Activated naive CD4-positive, alpha-beta T cell treated with anti-CD3 and anti-CD28 coated beads, Interleukin-2, amount 10 ng/mL, durations not matched to agents 7 days and 5 days (primary cell): ENCODE results near the gene ANOS1.
"Not testable (repeated sequence)": the region's sequence is repeated elsewhere in the genome, so short reads cannot be mapped to it uniquely, and the experiment has no call there.

Experiments used
- CTCF ChIA-PET: fragments of 350-600 bp; sonication (Branson Sonifier 250); formaldehyde crosslinking; loops from one replicate; lab custom pipeline; 2021; ENCODE audit warnings: antibody characterized with exemption; lab: Charles Lee
- DNase-seq: peaks from one replicate; pipeline ENCODE4 v3.0.0-alpha.2; 2020
- H3K27ac Mint-ChIP-seq: one replicate; pipeline ENCODE4 v1.8.0; 2021; ENCODE audit warnings: mild to moderate bottlenecking, moderate library complexity, mixed read lengths
- H3K27me3 Mint-ChIP-seq: one replicate; pipeline ENCODE4 v1.8.0; 2021; ENCODE audit warnings: mild to moderate bottlenecking, mixed read lengths
- H3K36me3 Mint-ChIP-seq: one replicate; pipeline ENCODE4 v1.8.0; 2021; ENCODE audit warnings: mixed read lengths
- H3K4me1 Mint-ChIP-seq: one replicate; pipeline ENCODE4 v1.8.0; 2021; ENCODE audit warnings: mixed read lengths
- H3K4me3 Mint-ChIP-seq: one replicate; pipeline ENCODE4 v1.8.0; 2021; ENCODE audit warnings: mild to moderate bottlenecking, moderate library complexity, mixed read lengths
- H3K9me3 Mint-ChIP-seq: one replicate; pipeline ENCODE4 v1.8.0; 2021; ENCODE audit warnings: mixed read lengths

The ANOS1 gene

DNA sequence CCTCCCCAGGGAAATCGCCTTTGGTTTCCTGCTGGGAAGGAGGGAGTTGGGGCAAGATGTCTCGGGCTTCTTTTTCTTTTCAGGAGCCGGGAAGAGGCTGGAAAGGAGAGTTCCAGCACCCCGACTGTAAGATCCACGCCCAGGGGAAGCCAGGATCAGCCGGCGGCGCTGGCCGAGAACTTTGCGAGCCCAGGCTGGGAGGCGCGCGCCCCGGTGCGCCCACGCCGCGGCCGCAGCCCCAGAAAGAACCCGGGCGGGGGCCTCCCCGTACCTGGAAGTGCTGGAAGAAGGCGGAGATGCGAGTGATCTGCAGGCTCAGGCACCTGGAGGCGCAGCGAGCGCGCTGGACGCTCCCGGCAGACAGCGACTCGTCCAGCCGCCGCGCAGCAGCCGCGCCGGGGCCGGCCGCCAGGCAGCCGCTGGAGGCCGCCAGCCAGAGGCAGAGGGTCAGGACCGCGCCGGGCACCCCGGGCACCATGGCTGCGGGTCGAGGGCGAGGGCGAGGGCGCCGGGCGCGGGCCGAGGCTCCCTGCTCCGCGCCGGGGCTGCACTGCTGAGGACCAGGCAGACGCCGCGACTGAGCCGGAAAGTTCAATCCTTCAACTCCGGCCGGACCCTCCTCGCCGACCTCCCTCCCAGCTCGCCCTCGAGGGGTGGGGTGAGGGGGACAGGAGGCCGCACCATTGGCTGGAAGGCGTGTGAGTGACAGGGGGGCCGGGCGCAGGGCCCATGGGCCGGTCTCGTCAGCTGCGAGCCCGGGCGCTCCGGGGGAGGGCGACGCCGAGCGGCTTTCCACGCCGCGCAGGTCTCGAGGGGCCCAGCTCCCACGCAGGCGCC, at the start of gene ANOS1:
ANOS1 (minus strand) TSS at position 579 of the 837 bp plus-strand sequence; CDS start at position 478, 101 bp downstream.
- Mint-ChIP-seq H3K27ac (no peak within 1 kb of the TSS), H3K4me1 (no peaks in the 10 kb centered on the region), H3K4me3 (no peak within 1 kb of the TSS), H3K27me3 (peaks cover 47% of the 10 kb centered on the region), H3K36me3 (no peaks in the 10 kb centered on the region), H3K9me3 (no peaks in the 10 kb centered on the region)
- DNase-seq, result no peak
- CTCF ChIA-PET, result no interaction called here

GRCh38 chrX:8773117-8773516, 41.2 kb upstream of the ANOS1 start:
- no peak for DNase-seq
- CTCF ChIA-PET, result no interaction called here
- Mint-ChIP-seq H3K9me3 (no peaks in the 10 kb centered on the region), H3K36me3 (no peaks in the 10 kb centered on the region), H3K27me3 (peaks cover 9% of the 10 kb centered on the region), H3K27ac (no peak overlapping the region), H3K4me1 (peaks cover 3% of the 10 kb centered on the region), H3K4me3 (no peak overlapping the region)

DNA sequence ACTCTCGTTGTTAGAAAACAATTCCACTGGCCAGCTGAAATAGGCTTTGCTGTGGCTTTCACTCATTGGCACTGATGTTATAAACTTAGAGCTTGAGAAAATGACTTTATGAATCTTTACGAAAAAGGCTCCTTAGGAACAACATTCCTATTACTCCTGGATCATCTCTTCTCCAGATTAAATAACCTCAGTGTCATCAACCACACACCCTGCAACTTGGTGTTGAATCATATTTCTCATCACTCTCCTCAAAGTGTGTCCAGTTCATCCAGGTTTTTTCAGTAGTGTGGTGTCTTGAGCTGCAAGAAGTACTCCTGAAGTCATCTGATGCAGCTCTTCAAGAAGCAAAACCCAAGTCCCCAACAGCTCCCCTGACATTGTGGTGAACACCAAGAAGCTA, 28.1 kb upstream of the ANOS1 start:
- Mint-ChIP-seq H3K27me3 (no peaks in the 10 kb centered on the region), H3K4me3 (no peak overlapping the region), H3K36me3 (no peaks in the 10 kb centered on the region), H3K27ac (no peak overlapping the region), H3K4me1 (no peaks in the 10 kb centered on the region), H3K9me3 (no peaks in the 10 kb centered on the region)
- DNase-seq, result no peak
- CTCF ChIA-PET, result no interaction called here

DNA sequence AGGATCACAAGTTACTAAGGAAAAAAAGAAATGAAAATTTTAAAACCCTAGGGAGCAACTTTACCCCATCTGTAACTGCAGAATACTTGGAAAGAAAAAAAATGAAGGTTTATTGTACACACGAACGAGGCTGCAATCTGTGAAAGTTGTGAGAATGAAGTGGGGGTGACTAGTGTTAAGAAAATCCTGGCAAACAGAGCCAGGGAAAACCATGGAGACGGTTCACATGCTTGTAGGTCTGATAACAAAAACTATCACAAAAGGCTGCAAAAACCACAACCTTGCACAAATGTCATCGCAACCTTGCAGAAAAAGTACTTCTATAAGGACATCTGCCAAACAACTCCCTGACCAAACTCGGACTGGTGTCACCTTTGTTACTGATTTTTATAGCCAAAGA, 26.8 kb upstream of the ANOS1 start:
- H3K4me3 Mint-ChIP-seq, DNase-seq, H3K27ac Mint-ChIP-seq, H3K4me1 Mint-ChIP-seq, CTCF ChIA-PET, H3K36me3 Mint-ChIP-seq, H3K9me3 Mint-ChIP-seq, H3K27me3 Mint-ChIP-seq: not testable (repeated sequence)

GRCh38 chrX:8757609-8758389, 25.9 kb upstream of the ANOS1 start:
- H3K27me3 Mint-ChIP-seq, H3K36me3 Mint-ChIP-seq, DNase-seq, H3K4me1 Mint-ChIP-seq, H3K4me3 Mint-ChIP-seq, H3K9me3 Mint-ChIP-seq, CTCF ChIA-PET, H3K27ac Mint-ChIP-seq: not testable (repeated sequence)

DNA sequence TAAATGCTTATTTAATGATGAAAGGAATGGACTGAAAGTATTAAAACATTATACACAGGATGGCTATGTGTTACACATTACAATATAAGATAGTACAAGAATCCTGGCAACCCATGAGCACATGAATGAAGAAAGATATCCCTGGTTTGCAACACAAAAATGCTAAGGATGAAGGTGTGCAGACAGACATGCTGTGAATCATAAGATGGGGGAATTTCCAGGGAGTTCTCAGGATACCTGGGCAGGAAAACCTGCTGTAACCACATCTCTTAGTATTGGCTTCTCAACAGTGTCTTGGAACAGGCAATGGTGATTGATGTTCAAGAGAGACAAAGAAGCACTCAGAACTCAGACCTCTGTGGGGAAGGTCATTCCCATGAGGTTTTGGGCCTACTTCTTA, 23.9 kb upstream of the ANOS1 start:
- H3K36me3 Mint-ChIP-seq, result no peaks in the 10 kb centered on the region
- H3K4me3 Mint-ChIP-seq, result no peak overlapping the region
- CTCF ChIA-PET, result no interaction called here
- no peaks in the 10 kb centered on the region for H3K4me1 Mint-ChIP-seq
- no peak for DNase-seq
- H3K9me3 Mint-ChIP-seq, result no peaks in the 10 kb centered on the region
- H3K27me3 Mint-ChIP-seq, result no peaks in the 10 kb centered on the region
- H3K27ac Mint-ChIP-seq, result no peak overlapping the region

DNA sequence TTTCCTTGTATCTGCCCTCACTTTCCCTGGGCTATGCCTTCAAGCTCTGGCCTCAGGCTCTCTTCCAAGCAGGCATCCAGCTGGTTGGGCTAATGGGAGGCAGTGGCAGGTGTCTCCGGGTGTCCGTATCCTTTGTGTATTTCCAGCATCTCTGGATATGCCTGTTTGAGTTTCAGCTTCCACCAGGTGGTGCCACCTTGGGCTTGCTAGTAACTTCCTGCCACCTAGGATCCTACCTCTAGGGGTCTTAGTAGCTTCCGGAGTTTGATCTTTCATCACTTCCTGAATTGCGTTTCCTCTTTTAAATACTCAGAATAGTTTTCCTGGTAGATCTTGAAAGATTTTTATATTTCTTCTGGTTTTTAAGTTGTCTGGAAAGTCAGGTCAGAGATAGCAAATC, 23.2 kb upstream of the ANOS1 start:
- Mint-ChIP-seq H3K9me3 (no peaks in the 10 kb centered on the region), H3K4me1 (no peaks in the 10 kb centered on the region)
- CTCF ChIA-PET, result no interaction called here

GRCh38 chrX:8749697-8750096, 17.8 kb upstream of the ANOS1 start:
- H3K9me3 Mint-ChIP-seq, result no peaks in the 10 kb centered on the region
- H3K36me3 Mint-ChIP-seq, result no peaks in the 10 kb centered on the region
- no peak overlapping the region for H3K4me3 Mint-ChIP-seq
- CTCF ChIA-PET, result interaction anchor here (0.8 kb wide), 1 partner anchor 66 kb away, joined by 3 read pairs; no protein-coding TSS in a partner anchor
- H3K27ac Mint-ChIP-seq, result no peak overlapping the region
- H3K4me1 Mint-ChIP-seq, result no peaks in the 10 kb centered on the region
- no peak for DNase-seq
- no peaks in the 10 kb centered on the region for H3K27me3 Mint-ChIP-seq

More for the DNA sequence above, 23.2 kb upstream of the ANOS1 start:
- DNase-seq, result no peak
- Mint-ChIP-seq H3K27me3 (no peaks in the 10 kb centered on the region), H3K36me3 (no peaks in the 10 kb centered on the region), H3K27ac (no peak overlapping the region), H3K4me3 (no peak overlapping the region)

GRCh38 chrX:8748855-8749254, 16.9 kb upstream of the ANOS1 start:
- CTCF ChIA-PET, result no interaction called here
- Mint-ChIP-seq H3K9me3 (no peaks in the 10 kb centered on the region), H3K27me3 (no peaks in the 10 kb centered on the region), H3K4me3 (no peak overlapping the region), H3K36me3 (no peaks in the 10 kb centered on the region), H3K27ac (no peak overlapping the region), H3K4me1 (no peaks in the 10 kb centered on the region)
- DNase-seq, result no peak

DNA sequence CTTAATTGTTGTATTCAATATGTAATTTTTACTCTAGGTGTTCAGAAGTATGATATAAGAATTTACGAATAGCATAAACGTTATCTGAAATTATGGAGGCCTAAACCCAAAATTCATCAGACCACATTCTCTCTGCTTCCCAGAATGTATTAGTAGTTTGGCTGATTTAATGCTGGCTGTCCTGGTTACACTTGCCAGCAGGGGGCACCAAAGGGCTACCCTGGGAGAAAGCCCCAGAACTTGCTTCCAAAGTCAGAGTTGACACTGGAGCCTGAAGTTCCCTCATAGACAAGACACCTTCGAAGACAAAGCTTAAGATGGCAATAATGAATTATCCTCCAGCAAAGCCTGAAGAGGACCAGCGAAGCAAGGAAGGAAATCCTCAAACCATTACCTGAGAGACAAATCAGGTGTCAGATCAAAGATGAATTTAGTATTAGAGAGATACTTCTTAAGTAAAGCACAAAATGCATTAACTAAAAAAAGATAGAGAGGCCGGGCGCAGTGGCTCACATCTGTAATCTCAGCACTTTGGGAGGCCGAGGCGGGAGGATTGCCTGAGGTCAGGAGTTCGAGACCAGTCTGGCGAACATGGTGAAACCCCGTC, 11.3 kb upstream of the ANOS1 start:
- H3K4me1 Mint-ChIP-seq, result no peaks in the 10 kb centered on the region
- DNase-seq, result peak; percentile 65
- H3K27me3 Mint-ChIP-seq, result no peaks in the 10 kb centered on the region
- no peaks in the 10 kb centered on the region for H3K36me3 Mint-ChIP-seq
- H3K4me3 Mint-ChIP-seq, result no peak overlapping the region
- CTCF ChIA-PET, result no interaction called here
- H3K9me3 Mint-ChIP-seq, result no peaks in the 10 kb centered on the region
- no peak overlapping the region for H3K27ac Mint-ChIP-seq

GRCh38 chrX:8741981-8742380, 10.0 kb upstream of the ANOS1 start:
- CTCF ChIA-PET, result interaction anchor here (0.8 kb wide), 1 partner anchor 9 kb away, joined by 3 read pairs; no protein-coding TSS in a partner anchor
- DNase-seq, result no peak
- Mint-ChIP-seq H3K9me3 (no peaks in the 10 kb centered on the region), H3K4me1 (no peaks in the 10 kb centered on the region), H3K27me3 (no peaks in the 10 kb centered on the region), H3K27ac (no peak overlapping the region), H3K4me3 (no peak overlapping the region), H3K36me3 (no peaks in the 10 kb centered on the region)

DNA sequence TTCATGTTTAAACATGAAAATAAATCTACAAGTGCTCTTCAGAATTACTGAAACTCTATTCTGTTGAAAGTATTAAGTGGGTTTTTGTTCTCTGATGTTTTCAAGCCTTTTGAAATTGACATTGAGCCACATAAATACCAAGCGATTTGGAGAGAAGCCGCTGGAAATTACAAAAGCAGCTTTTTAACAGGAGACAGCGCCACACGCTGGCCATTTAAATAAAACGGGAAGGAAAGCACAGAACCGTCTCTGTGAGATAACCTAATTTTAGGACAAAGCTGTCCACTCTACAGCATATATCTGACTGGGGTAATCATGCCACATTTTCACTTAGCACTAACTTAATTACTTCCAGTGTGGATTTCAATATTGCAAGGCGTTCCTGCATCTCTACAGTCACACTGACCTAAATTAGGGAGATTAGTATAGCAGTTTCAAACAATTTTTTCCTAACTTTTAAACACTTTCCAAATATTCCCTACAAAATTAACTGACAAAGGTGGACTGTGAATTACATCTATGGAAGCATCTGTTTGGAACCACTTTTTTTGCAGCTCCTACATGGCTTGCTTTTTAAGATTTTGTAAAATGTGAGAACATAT, 6.8 kb upstream of the ANOS1 start:
- H3K36me3 Mint-ChIP-seq, result no peaks in the 10 kb centered on the region
- H3K9me3 Mint-ChIP-seq, result no peaks in the 10 kb centered on the region
- CTCF ChIA-PET, result interaction anchor here (1.1 to 1.4 kb wide), 3 partner anchors 15 to 748 kb away, joined by 3 to 4 read pairs (median 3); no protein-coding TSS in a partner anchor
- no peak overlapping the region for H3K4me3 Mint-ChIP-seq
- no peaks in the 10 kb centered on the region for H3K4me1 Mint-ChIP-seq
- H3K27ac Mint-ChIP-seq, result no peak overlapping the region
- DNase-seq, result peak; percentile 37
- no peaks in the 10 kb centered on the region for H3K27me3 Mint-ChIP-seq

DNA sequence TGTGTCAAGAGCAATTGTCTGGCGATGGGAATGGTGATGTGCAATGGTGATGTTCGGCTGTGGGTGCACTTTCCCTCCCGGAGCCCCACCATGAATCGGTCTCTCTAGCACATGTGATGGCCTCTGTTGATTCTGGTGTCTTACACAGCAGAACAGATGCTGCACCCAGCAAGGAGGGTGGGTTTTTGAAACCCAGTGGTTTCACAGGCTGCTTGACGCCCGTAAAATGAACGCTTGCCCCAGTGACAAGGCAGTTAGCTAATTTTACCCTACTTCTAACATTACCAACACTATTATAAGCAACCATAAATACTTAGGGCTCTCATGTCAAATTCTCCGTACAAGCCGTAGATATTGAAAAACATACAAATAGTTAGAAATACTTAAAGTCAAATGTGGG, 5.9 kb upstream of the ANOS1 start:
- no peak for DNase-seq
- Mint-ChIP-seq H3K27ac (no peak overlapping the region), H3K36me3 (no peaks in the 10 kb centered on the region), H3K4me1 (no peaks in the 10 kb centered on the region), H3K4me3 (no peak overlapping the region), H3K27me3 (peaks cover 4% of the 10 kb centered on the region), H3K9me3 (no peaks in the 10 kb centered on the region)
- CTCF ChIA-PET, result interaction anchor here (1.1 to 1.3 kb wide), 2 partner anchors 15 to 743 kb away, joined by 3 to 4 read pairs; no protein-coding TSS in a partner anchor
